ENCODE results near the gene CMKLR1. TPM values are rescaled to one million over a fixed set of nuclear protein-coding genes. Genes with fewer than 3 reads are reported as not detected.
A peak's percentile ranks its signal among the peaks of the same experiment; 100 is the strongest.

CMKLR1 gene, protein sequence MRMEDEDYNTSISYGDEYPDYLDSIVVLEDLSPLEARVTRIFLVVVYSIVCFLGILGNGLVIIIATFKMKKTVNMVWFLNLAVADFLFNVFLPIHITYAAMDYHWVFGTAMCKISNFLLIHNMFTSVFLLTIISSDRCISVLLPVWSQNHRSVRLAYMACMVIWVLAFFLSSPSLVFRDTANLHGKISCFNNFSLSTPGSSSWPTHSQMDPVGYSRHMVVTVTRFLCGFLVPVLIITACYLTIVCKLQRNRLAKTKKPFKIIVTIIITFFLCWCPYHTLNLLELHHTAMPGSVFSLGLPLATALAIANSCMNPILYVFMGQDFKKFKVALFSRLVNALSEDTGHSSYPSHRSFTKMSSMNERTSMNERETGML
- total RNA-seq = 10 to 100 TPM in 1 of 2 donors, 1 to 10 TPM in 1; 7.4 to 13.7 TPM
- 1 to 10 TPM in 1 of 2 donors, under 1 TPM in 1; 0.67 to 4.2 TPM for polyA plus RNA-seq

DNA sequence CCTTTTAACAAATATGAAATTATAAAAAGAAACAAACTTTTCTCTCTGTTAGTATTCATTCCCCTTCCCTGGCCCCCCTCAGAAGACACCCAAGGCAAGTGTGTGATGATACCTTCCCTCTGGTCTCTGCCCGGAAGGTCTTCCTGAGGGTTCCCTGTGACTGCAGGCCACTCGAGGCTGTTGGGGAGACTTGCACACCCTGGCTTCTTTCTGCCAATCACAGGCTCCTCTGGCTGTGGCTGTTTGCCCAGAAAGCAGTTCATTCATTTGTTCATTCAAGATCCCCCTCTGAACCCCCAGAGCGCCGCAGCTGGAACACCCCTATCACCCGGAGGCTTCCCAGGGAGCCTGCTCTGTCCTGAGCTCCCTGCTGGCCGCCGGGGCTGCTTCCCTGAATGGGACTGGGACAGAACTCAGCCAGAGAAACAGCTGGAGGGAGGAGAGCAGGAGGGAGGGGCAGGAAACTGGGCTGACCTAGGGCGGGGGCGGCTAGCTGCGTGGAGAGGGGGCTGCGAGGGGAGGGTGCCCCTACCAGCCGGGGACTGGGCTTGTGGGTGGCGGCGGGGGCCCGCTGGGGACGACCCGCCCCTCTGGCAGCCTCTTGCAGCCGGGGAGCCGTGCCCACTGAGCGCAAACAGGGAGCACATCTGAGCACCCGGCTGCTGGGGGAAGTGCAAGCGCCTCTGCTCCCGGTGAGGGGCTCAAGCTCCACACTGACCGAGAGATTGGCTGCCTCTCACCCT, at the start of gene CMKLR1:
Gene CMKLR1 (minus strand): TSS at position 397 of the 743 bp plus-strand sequence. CDS start 45,720 bp downstream, outside the sequence.
- no peaks in the 10 kb centered on the region for H3K27me3 ChIP-seq (ENCODE audit: control insufficient read depth in 4 of 4, insufficient read depth in 4 of 4, low read length in 3 of 4)
- no peak within 1 kb of the TSS for H3K27ac ChIP-seq (ENCODE audit: low read depth in 1 of 2, low read length in 2 of 2)
- 19% methylated on average over 24 of the region's 24 CpGs for WGBS

DNA sequence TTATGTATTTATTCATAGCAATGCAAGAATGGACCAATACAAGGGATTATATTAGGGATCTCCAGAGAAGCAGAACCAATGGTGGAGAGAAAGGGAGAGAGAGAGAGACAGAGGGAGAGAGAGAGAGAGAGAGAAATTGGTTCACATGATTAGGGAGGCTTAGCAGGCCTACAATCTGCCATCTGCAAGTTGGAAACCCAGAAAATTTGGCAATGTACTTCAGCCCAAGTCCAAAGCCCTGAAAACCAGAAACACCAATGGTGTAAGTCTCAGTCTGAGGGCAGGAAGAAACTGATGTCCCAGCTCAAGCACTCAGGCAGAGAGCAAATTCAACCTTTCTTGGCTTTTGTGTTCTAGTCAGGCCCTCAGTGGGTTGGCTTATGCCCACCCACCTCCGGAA, 48.7 kb upstream of the CMKLR1 start:
- no peak for DNase-seq (ENCODE audit: low spot score)
- 45% methylated on average over 1 of the region's 1 CpG for WGBS
- H3K4me3 ChIP-seq (ENCODE audit: low read depth in 1 of 3, low read length in 3 of 3) = no peak overlapping the region
- no peak for TF ChIP-seq NR2F2 (IDR thresholded peaks at IDR 0.05)
- no peak for TF ChIP-seq JUND (IDR thresholded peaks at IDR 0.05)
- TF ChIP-seq HNF4G (IDR thresholded peaks at IDR 0.05) = no peak
- TF ChIP-seq EGR1 (IDR thresholded peaks at IDR 0.05; ENCODE audit: low read depth in 2 of 2) = no peak
- no peak for TF ChIP-seq RXRA (IDR thresholded peaks at IDR 0.05)
- TF ChIP-seq FOXA1 (IDR thresholded peaks at IDR 0.05) = no peak
- TF ChIP-seq, protein P1, sequence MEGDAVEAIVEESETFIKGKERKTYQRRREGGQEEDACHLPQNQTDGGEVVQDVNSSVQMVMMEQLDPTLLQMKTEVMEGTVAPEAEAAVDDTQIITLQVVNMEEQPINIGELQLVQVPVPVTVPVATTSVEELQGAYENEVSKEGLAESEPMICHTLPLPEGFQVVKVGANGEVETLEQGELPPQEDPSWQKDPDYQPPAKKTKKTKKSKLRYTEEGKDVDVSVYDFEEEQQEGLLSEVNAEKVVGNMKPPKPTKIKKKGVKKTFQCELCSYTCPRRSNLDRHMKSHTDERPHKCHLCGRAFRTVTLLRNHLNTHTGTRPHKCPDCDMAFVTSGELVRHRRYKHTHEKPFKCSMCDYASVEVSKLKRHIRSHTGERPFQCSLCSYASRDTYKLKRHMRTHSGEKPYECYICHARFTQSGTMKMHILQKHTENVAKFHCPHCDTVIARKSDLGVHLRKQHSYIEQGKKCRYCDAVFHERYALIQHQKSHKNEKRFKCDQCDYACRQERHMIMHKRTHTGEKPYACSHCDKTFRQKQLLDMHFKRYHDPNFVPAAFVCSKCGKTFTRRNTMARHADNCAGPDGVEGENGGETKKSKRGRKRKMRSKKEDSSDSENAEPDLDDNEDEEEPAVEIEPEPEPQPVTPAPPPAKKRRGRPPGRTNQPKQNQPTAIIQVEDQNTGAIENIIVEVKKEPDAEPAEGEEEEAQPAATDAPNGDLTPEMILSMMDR (IDR thresholded peaks at IDR 0.05; ENCODE audit: low read depth, low read length, missing input control) = no peak
- no peak for TF ChIP-seq TAF1 (conservative IDR thresholded peaks at IDR 0.05)
- TF ChIP-seq RAD21 (IDR thresholded peaks at IDR 0.05) = no peak
- TF ChIP-seq GABPA (IDR thresholded peaks at IDR 0.05 in 1 of 2, conservative IDR thresholded peaks at IDR 0.05 in 1 of 2) = no peak
- no peak for TF ChIP-seq SP1 (IDR thresholded peaks at IDR 0.05)
- no peak for TF ChIP-seq FOXA2 (IDR thresholded peaks at IDR 0.05)
- TF ChIP-seq, protein P2, sequence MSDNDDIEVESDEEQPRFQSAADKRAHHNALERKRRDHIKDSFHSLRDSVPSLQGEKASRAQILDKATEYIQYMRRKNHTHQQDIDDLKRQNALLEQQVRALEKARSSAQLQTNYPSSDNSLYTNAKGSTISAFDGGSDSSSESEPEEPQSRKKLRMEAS (IDR thresholded peaks at IDR 0.05) = no peak
- TF ChIP-seq, protein P3, sequence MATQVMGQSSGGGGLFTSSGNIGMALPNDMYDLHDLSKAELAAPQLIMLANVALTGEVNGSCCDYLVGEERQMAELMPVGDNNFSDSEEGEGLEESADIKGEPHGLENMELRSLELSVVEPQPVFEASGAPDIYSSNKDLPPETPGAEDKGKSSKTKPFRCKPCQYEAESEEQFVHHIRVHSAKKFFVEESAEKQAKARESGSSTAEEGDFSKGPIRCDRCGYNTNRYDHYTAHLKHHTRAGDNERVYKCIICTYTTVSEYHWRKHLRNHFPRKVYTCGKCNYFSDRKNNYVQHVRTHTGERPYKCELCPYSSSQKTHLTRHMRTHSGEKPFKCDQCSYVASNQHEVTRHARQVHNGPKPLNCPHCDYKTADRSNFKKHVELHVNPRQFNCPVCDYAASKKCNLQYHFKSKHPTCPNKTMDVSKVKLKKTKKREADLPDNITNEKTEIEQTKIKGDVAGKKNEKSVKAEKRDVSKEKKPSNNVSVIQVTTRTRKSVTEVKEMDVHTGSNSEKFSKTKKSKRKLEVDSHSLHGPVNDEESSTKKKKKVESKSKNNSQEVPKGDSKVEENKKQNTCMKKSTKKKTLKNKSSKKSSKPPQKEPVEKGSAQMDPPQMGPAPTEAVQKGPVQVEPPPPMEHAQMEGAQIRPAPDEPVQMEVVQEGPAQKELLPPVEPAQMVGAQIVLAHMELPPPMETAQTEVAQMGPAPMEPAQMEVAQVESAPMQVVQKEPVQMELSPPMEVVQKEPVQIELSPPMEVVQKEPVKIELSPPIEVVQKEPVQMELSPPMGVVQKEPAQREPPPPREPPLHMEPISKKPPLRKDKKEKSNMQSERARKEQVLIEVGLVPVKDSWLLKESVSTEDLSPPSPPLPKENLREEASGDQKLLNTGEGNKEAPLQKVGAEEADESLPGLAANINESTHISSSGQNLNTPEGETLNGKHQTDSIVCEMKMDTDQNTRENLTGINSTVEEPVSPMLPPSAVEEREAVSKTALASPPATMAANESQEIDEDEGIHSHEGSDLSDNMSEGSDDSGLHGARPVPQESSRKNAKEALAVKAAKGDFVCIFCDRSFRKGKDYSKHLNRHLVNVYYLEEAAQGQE (IDR thresholded peaks at IDR 0.05) = no peak
- TF ChIP-seq, protein P4, sequence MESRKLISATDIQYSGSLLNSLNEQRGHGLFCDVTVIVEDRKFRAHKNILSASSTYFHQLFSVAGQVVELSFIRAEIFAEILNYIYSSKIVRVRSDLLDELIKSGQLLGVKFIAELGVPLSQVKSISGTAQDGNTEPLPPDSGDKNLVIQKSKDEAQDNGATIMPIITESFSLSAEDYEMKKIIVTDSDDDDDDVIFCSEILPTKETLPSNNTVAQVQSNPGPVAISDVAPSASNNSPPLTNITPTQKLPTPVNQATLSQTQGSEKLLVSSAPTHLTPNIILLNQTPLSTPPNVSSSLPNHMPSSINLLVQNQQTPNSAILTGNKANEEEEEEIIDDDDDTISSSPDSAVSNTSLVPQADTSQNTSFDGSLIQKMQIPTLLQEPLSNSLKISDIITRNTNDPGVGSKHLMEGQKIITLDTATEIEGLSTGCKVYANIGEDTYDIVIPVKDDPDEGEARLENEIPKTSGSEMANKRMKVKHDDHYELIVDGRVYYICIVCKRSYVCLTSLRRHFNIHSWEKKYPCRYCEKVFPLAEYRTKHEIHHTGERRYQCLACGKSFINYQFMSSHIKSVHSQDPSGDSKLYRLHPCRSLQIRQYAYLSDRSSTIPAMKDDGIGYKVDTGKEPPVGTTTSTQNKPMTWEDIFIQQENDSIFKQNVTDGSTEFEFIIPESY (IDR thresholded peaks at IDR 0.05) = no peak
- TF ChIP-seq HNF4A (conservative IDR thresholded peaks at IDR 0.05) = no peak
- H3K27ac ChIP-seq (ENCODE audit: low read depth in 1 of 2, low read length in 2 of 2) = no peak overlapping the region
- H3K9me3 ChIP-seq (ENCODE audit: control insufficient read depth in 4 of 4, low read length in 3 of 4) = peaks cover 0 to 4% (median 2%) of the 10 kb centered on the region in 4 donors
- no peaks in the 10 kb centered on the region for H3K4me1 ChIP-seq (ENCODE audit: control insufficient read depth in 4 of 4, insufficient read depth in 4 of 4, low read length in 3 of 4)
- H3K9ac ChIP-seq (ENCODE audit: low read depth in 1 of 2, low read length in 2 of 2) = no peak overlapping the region
- H3K36me3 ChIP-seq (ENCODE audit: control insufficient read depth in 4 of 4, insufficient read depth in 3 of 4, low read depth in 1 of 4, low read length in 3 of 4) = no peaks in the 10 kb centered on the region
- H3K27me3 ChIP-seq (ENCODE audit: control insufficient read depth in 4 of 4, insufficient read depth in 4 of 4, low read length in 3 of 4) = peaks cover 0 to 4% (median 0%) of the 10 kb centered on the region in 4 donors

More for the DNA sequence above, at the start of gene CMKLR1:
- DNase-seq (ENCODE audit: low spot score) = no peak
- Histone ChIP-seq H3K36me3 (ENCODE audit: control insufficient read depth in 4 of 4, insufficient read depth in 3 of 4, low read depth in 1 of 4, low read length in 3 of 4) (no peaks in the 10 kb centered on the region), H3K4me3 (ENCODE audit: low read depth in 1 of 3, low read length in 3 of 3) (peak within 1 kb of the TSS in 1 of 3 donors; percentile 1), H3K4me1 (ENCODE audit: control insufficient read depth in 4 of 4, insufficient read depth in 4 of 4, low read length in 3 of 4) (no peaks in the 10 kb centered on the region), H3K9ac (ENCODE audit: low read depth in 1 of 2, low read length in 2 of 2) (no peak within 1 kb of the TSS), H3K9me3 (ENCODE audit: control insufficient read depth in 4 of 4, low read length in 3 of 4) (no peaks in the 10 kb centered on the region)
- TF ChIP-seq YY1 (IDR thresholded peaks at IDR 0.05) (no peak), FOXA1 (IDR thresholded peaks at IDR 0.05) (no peak), GABPA (IDR thresholded peaks at IDR 0.05 in 1 of 2, conservative IDR thresholded peaks at IDR 0.05 in 1 of 2) (no peak), EGR1 (IDR thresholded peaks at IDR 0.05; ENCODE audit: low read depth in 2 of 2) (no peak), RXRA (IDR thresholded peaks at IDR 0.05) (no peak)
- TF ChIP-seq, protein P4 (IDR thresholded peaks at IDR 0.05) = no peak
- TF ChIP-seq, protein P5, sequence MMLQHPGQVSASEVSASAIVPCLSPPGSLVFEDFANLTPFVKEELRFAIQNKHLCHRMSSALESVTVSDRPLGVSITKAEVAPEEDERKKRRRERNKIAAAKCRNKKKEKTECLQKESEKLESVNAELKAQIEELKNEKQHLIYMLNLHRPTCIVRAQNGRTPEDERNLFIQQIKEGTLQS (IDR thresholded peaks at IDR 0.05) = no peak

Data from liver (tissue), 9 donors.